HepG2 (cell line): Measurements from ENCODE around the gene MFSD6. TPM values are rescaled to one million over a fixed set of nuclear protein-coding genes. Genes with fewer than 3 reads are reported as not detected.

ENCODE experiments used
- ARNT ChIP-seq: fragments of 450-650 bp; IDR thresholded peaks from 2 replicates; pipeline ENCODE4 v1.6.1; 2017
- ATRX ChIP-seq: sonication (generic); formaldehyde crosslinking; IDR thresholded peaks from 2 replicates; pipeline ENCODE4 v1.4.0; 2020; ENCODE audit warnings: missing genetic modification reagents, borderline replicate concordance
- CREB3 ChIP-seq: sonication (generic); formaldehyde crosslinking; IDR thresholded peaks from 2 replicates; pipeline ENCODE4 v1.5.0; 2020; ENCODE audit warnings: missing genetic modification reagents
- ELF3 ChIP-seq: IDR thresholded peaks from 2 replicates; pipeline ENCODE4 v1.6.1; 2016; ENCODE audit warnings: missing genetic modification reagents, missing compliant biosample characterization
- JDP2 ChIP-seq: sonication (generic); formaldehyde crosslinking; IDR thresholded peaks from 2 replicates; pipeline ENCODE4 v1.8.1; 2022; ENCODE audit warnings: missing genetic modification reagents, borderline replicate concordance
- MAZ ChIP-seq, 2 experiments: sonication (generic) in 1 of 2; formaldehyde crosslinking in 1 of 2; IDR thresholded peaks; 2 replicates each; pipeline versions ENCODE4 v1.5.0 to v1.6.1; 2012 to 2020; ENCODE audit warnings: low read depth in 2 of 2, mild to moderate bottlenecking in 2 of 2, borderline replicate concordance in 1 of 2, improper control_type of control experiment in 1 of 2, low read length in 1 of 2, missing genetic modification reagents in 1 of 2, moderate library complexity in 1 of 2
- NRL ChIP-seq: sonication (generic); formaldehyde crosslinking; IDR thresholded peaks from 2 replicates; pipeline ENCODE4 v1.5.0; 2020; ENCODE audit warnings: missing genetic modification reagents, mild to moderate bottlenecking, moderate library complexity, borderline replicate concordance
- RXRB ChIP-seq: IDR thresholded peaks from 2 replicates; pipeline ENCODE4 v1.6.1; 2016; ENCODE audit warnings: borderline replicate concordance, missing genetic modification reagents, missing compliant biosample characterization
- SALL2 ChIP-seq: sonication (generic); formaldehyde crosslinking; IDR thresholded peaks from 2 replicates; pipeline ENCODE4 v1.8.1; 2023; ENCODE audit warnings: mild to moderate bottlenecking, missing genetic modification reagents, inconsistent platforms
- SP5 ChIP-seq: IDR thresholded peaks from 2 replicates; pipeline ENCODE4 v1.6.1; 2016; ENCODE audit warnings: low read depth, borderline replicate concordance
- THYN1 ChIP-seq: sonication (generic); formaldehyde crosslinking; IDR thresholded peaks from 2 replicates; pipeline ENCODE4 v1.8.1; 2023; ENCODE audit warnings: low read depth, mild to moderate bottlenecking, moderate library complexity, missing genetic modification reagents, borderline replicate concordance
- XRCC5 ChIP-seq: fragments of 200-400 bp; formaldehyde crosslinking; optimal IDR thresholded peaks from 2 replicates; pipeline ENCODE3; 2017; ENCODE audit warnings: mild to moderate bottlenecking, low read length
- ZBTB46 ChIP-seq: sonication (generic); formaldehyde crosslinking; IDR thresholded peaks from 2 replicates; pipeline ENCODE4 v1.4.0; 2020; ENCODE audit warnings: mild to moderate bottlenecking, missing genetic modification reagents, borderline replicate concordance
- ZFP36 ChIP-seq: fragments of 150-350 bp; IDR thresholded peaks from 2 replicates; pipeline ENCODE4 v1.6.1; 2018; ENCODE audit warnings: borderline replicate concordance, low read length, low read depth; ENCODE audit not compliant: partially characterized antibody
- ZKSCAN8 ChIP-seq: IDR thresholded peaks from 2 replicates; pipeline ENCODE4 v1.6.1; 2016; ENCODE audit warnings: borderline replicate concordance, missing genetic modification reagents, missing compliant biosample characterization
- ZNF142 ChIP-seq: sonication (generic); formaldehyde crosslinking; IDR thresholded peaks from 2 replicates; pipeline ENCODE4 v1.4.0; 2020; ENCODE audit warnings: missing genetic modification reagents
- ZNF484 ChIP-seq: sonication (generic); formaldehyde crosslinking; IDR thresholded peaks from 2 replicates; pipeline ENCODE4 v1.5.1; 2020; ENCODE audit warnings: mild to moderate bottlenecking, low read depth, missing genetic modification reagents, borderline replicate concordance
- ZNF563 ChIP-seq: sonication (generic); formaldehyde crosslinking; IDR thresholded peaks from 2 replicates; pipeline ENCODE4 v1.8.0; 2022; ENCODE audit warnings: mild to moderate bottlenecking, moderate library complexity, missing genetic modification reagents
- ZNF773 ChIP-seq: sonication (generic); formaldehyde crosslinking; IDR thresholded peaks from 2 replicates; pipeline ENCODE4 v1.4.0; 2020; ENCODE audit warnings: missing genetic modification reagents, borderline replicate concordance
- ZNF83 ChIP-seq: sonication (generic); formaldehyde crosslinking; IDR thresholded peaks from 2 replicates; pipeline ENCODE4 v1.4.0; 2020; ENCODE audit warnings: missing genetic modification reagents, mild to moderate bottlenecking, borderline replicate concordance
- polyA plus RNA-seq, 8 experiments: library from polyadenylated mRNA; depleted of rRNA in 3 of 8; stranded (reverse) in 7 of 8; unstranded in 1 of 8; fragments of >200 nt; fragmentation: Illumina TruSeq in 4 of 8; extraction: Trizol in 4 of 8; gene quantifications; 2 replicates each; pipeline versions ENCODE4 v1.2.1 to v1.2.3, GENCODE V29; 2011 to 2016; ENCODE audit warnings: low read depth in 4 of 8, missing spikeins in 1 of 8, mixed read lengths in 1 of 8; ENCODE audit not compliant: insufficient read depth in 1 of 8
- total RNA-seq, 5 experiments: library from RNA; depleted of rRNA; stranded (reverse); fragments of >200 nt; fragmentation: Illumina TruSeq; extraction: Trizol; gene quantifications; 2 replicates each; pipeline ENCODE4 v1.2.3, GENCODE V29; 2016; ENCODE audit warnings: low read depth in 1 of 5

The MFSD6 gene
- total and polyA plus RNA-seq, 2 of the 13 experiments (the other 11 are each of a cell fraction or from before 2014, with no cell fraction given): 0.92 to 1.4 TPM

- TF ChIP-seq ZNF142: peak; percentile 96
- no peak for TF ChIP-seq THYN1 (CRISPR knock-in tag)
- TF ChIP-seq MAZ (IDR thresholded peaks at IDR 0.05; ENCODE audit: borderline replicate concordance, low read depth, low read length): peak; percentile 55
- TF ChIP-seq MAZ (CRISPR knock-in tag; IDR thresholded peaks at IDR 0.05; ENCODE audit: low read depth): peak; percentile 99
- TF ChIP-seq CREB3: peak; percentile 77
- peak; percentile 88; the same call in 1 of the 2 replicates for TF ChIP-seq ZNF484 (CRISPR knock-in tag)
- TF ChIP-seq ATRX (CRISPR knock-in tag): no peak
- 0 out of 2 replicates have a peak, but pooled peaks have one; percentile 82 for TF ChIP-seq NRL (CRISPR knock-in tag)
- no peak for TF ChIP-seq ARNT
- TF ChIP-seq JDP2 (CRISPR knock-in tag): peak; percentile 81; the same call in 1 of the 2 replicates
- TF ChIP-seq RXRB (CRISPR knock-in tag): peak; percentile 52
- peak; percentile 75; the same call in 1 of the 2 replicates for TF ChIP-seq ZNF83 (CRISPR knock-in tag)
- peak; percentile 97 for TF ChIP-seq SALL2 (CRISPR knock-in tag)
- peak; percentile 99 for TF ChIP-seq ZNF563 (CRISPR knock-in tag)
- peak; percentile 71 for TF ChIP-seq XRCC5
- no peak; the same call in none of the 2 replicates for TF ChIP-seq ELF3 (CRISPR knock-in tag)
- no peak; the same call in 1 of the 2 replicates for TF ChIP-seq ZNF773 (CRISPR knock-in tag)
- TF ChIP-seq ZBTB46 (CRISPR knock-in tag): peak; percentile 81; the same call in 1 of the 2 replicates
- peak; percentile 57 for TF ChIP-seq SP5
- TF ChIP-seq ZKSCAN8 (CRISPR knock-in tag): peak; percentile 45; the same call in 1 of the 2 replicates
- no peak for TF ChIP-seq ZFP36
Observed at GRCh38 chr2:190534310-190535120, 126.4 kb downstream of the MFSD6 start, which contains the start of gene NEMP2 (continued).
